Gastroesophageal sphincter (tissue), 3 donors: ENCODE results near the gene RIPPLY2.

Experiments used
- EP300 ChIP-seq: sonication (generic); formaldehyde crosslinking; IDR thresholded peaks from one replicate; pipeline ENCODE4 v1.6.1; 2017; ENCODE audit warnings: antibody characterized with exemption, mild to moderate bottlenecking
- POLR2A ChIP-seq, 2 donors: fragments of 450-650 bp; IDR thresholded peaks; one replicate each; pipeline ENCODE4 v1.6.1; 2017; ENCODE audit warnings: antibody characterized with exemption in 2 of 2, mild to moderate bottlenecking in 2 of 2, moderate library complexity in 1 of 2
- POLR2AphosphoS5 ChIP-seq: sonication (generic); formaldehyde crosslinking; IDR thresholded peaks from one replicate; pipeline ENCODE4 v1.6.1; 2017; ENCODE audit warnings: antibody characterized with exemption
- TF ChIP-seq, protein P1 (sequence below), 4 experiments: fragments of 200-600 bp in 2 of 4; fragments of 450-650 bp in 2 of 4; sonication (generic) in 1 of 4; IDR thresholded peaks; one replicate each; pipeline ENCODE4 v1.5.1; 2017 to 2019; ENCODE audit warnings: antibody characterized with exemption in 4 of 4, mild to moderate bottlenecking in 2 of 4, moderate library complexity in 2 of 4

DNA sequence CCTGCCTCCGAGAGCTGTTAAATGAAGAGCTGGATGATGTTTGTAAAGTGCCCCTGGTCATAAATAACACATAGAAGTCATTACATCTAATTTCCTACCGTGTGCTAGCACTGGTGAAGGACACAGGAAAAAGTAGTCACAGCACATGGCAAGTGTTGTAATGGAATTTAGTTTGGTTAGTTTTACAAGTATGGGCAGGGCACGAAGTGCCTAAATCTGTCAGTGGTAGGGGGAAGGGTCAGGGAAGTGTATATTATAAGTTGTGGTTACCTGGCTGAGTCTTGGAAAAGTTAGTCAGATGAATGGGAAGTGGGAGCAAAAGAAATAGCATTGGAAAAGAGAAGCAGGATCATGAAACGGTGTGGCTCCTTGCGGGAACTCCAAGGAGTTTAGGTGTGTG, 1.6 kb downstream of the RIPPLY2 start:
- TF ChIP-seq, protein P1, sequence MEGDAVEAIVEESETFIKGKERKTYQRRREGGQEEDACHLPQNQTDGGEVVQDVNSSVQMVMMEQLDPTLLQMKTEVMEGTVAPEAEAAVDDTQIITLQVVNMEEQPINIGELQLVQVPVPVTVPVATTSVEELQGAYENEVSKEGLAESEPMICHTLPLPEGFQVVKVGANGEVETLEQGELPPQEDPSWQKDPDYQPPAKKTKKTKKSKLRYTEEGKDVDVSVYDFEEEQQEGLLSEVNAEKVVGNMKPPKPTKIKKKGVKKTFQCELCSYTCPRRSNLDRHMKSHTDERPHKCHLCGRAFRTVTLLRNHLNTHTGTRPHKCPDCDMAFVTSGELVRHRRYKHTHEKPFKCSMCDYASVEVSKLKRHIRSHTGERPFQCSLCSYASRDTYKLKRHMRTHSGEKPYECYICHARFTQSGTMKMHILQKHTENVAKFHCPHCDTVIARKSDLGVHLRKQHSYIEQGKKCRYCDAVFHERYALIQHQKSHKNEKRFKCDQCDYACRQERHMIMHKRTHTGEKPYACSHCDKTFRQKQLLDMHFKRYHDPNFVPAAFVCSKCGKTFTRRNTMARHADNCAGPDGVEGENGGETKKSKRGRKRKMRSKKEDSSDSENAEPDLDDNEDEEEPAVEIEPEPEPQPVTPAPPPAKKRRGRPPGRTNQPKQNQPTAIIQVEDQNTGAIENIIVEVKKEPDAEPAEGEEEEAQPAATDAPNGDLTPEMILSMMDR (IDR thresholded peaks at IDR 0.05) = no peak
- TF ChIP-seq POLR2A (IDR thresholded peaks at IDR 0.05) = no peak
- TF ChIP-seq EP300 = no peak
- TF ChIP-seq POLR2AphosphoS5 = no peak
